GM18526 (cell line): Measurements from ENCODE around the gene GARRE1.

ENCODE experiments used
- POLR2A ChIP-seq: IDR thresholded peaks from 3 replicates; pipeline ENCODE4 v1.6.1; 2011; ENCODE audit not compliant: insufficient read length; ENCODE audit errors: extremely low read depth

The GARRE1 gene

DNA sequence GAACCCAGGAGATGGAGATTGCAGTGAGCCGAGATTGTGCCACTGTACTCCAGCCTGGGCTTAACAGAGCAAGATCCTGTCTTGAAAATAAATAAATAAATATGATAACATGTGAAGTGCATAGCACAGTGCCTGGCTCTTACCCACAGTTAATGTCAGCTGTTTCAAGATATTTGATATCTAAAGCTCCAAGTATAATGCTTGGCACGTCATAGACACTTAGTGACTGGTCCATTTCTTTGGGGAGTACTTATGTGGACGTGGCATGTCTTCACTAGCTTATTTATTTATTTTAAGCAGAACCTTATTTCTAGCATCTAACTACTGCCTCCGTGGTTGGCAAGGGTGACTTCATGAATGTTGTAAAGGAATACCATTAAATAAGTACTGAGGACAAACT is 18.8 kb downstream of the GARRE1 start:
- TF ChIP-seq POLR2A: no peak

DNA sequence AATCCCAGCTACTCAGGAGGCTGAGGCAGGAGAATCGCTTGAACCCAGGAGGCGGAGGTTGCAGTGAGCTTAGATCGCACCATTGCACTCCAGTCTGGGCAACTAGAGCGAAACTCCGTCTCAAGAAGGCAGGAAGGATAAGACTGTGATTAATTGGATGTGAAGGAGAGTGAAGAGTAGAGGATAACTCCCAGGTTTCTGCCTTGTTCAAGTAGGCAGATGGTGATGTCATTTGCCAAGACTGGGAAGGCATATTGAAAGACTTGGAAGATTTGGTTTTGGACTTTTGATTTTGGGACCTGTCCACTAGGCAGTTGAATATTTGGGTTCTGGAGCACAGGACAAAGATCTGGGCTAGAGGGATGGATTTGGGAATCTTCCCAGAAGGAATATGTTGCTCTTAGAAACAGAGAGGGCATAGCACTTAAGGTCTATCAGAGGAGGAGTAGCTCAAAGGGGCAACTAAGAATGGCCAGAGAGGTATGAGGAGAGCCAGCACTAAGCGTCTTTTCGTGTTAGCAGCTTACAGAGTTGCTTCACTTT is 20.0 kb downstream of the GARRE1 start:
- TF ChIP-seq POLR2A: no peak

- TF ChIP-seq POLR2A: no peak
These were observed 20.7 kb downstream of the GARRE1 start for GRCh38 chr19:34274827-34275625.

- TF ChIP-seq POLR2A: no peak
These were observed 21.4 kb downstream of the GARRE1 start for GRCh38 chr19:34275705-34276104.

- no peak for TF ChIP-seq POLR2A
These were observed 22.3 kb downstream of the GARRE1 start for GRCh38 chr19:34276614-34277013.

DNA sequence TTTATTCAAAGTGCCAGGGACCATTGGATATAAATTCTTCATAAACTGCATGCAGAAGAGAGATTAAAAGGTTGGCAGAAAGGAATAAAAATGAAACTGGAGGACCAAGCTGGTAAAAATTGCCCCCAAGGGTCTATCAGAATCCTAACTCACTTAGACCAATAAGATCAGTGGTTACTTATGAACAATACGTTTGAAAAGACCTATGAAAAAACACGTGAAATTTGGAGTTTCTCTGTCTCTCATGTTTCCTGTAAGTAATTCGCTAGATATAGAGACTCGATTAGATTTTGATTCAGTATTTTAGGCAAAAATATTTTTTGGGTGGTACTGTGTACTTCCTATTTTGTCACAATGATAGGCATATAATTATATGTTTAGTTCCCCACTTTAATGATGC is 22.9 kb downstream of the GARRE1 start:
- TF ChIP-seq POLR2A: no peak

DNA sequence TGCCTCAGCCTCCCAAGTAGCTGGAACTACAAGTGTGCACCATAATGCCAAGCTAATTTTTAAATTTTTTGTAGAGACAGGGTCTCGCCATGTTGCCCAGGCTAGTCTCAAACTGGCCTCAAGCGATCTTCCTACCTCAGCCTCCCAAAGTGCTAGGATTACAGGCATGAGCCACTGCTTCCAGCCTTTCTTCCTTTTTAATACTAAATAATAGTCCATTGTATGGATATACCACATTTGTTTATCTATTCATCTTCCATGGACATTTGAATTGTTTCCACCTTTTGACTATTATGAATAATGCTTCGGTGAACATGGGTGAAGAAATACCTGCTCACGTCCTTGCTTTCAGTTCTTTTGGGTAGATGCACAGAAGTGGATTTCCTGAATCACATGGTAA is 24.4 kb downstream of the GARRE1 start:
- TF ChIP-seq POLR2A: no peak

DNA sequence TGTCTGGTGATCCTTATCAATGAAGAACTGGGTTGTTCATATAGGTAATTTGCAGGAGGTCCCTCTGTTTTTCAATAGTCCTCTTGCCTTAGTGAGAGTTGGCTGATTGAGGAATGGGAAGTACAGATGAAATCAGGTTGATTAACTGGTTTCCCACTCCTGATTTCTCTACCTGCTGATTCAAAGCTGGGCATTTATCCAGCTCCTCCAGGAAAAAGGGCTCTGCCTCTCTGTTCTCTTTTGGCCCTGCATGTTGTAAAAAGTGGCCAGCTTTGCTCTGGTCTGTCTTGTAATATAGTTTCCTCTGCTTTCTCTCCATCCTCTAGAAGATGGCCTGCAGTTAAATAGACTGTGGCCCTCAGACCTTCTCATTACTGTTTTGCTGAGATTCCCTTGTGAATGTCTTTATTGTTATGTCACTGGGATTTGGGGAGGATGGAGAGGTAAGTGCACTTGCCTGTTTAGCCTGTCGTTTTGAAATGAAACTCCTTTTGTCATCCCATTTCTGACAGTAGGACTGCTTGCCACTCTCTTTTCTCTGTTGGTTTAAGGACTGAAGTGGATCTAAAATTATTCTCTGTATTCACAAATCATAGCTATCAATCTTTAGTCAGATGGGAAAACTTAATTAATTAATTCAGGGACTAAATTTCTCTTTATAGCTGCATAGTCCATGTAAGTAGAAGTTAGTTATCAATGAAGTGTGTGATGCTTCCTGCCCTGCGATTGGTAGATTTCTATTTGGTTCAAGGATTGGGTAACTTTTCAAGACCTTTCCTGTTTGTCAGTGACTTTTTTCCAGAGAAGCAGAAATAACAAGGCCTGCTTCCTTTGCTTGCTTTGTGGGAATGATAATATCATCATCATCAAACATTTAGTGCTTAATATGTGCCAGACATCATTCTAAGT is 28.5 kb downstream of the GARRE1 start:
- TF ChIP-seq POLR2A: no peak

DNA sequence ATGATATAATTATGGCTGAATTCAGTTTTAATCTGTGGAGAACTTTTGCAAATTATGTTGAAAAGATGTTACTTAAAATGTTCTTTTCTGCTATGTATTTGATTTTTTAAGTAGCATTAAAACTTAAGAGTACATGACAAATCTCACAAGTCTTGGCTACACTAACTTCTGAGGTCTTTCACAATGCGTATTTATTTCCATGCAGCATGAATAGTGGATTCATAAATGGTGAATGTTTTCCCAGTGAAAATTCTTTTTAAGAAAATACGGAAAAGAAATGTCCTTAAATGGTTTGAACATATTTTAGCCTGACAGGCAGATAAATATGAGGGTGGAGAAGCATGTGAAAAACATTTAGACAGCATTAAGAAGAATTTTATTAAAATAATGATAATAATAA is 30.2 kb downstream of the GARRE1 start:
- TF ChIP-seq POLR2A: no peak

DNA sequence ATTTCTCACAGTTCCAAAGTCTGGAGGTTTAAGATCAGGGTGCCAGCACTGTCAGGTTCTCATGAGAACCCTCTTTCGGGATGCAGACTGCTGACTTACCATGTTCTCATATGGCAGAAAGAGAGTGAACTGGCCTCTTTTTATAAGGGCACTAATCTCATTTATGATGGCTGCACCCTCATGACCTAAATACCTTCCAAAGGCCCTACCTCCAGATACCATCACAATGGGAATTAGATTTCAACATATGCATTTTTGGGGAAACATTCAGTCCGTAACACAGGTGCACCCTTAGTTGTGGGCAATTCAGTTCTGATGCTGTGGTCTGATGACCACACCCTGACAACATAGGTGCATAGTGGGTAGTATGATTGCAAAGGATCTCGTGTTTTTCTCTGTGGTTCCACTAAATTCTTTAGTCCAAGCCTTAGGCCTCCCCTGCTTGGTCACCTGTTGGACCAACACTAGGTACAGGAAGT is 33.3 kb downstream of the GARRE1 start:
- no peak for TF ChIP-seq POLR2A

DNA sequence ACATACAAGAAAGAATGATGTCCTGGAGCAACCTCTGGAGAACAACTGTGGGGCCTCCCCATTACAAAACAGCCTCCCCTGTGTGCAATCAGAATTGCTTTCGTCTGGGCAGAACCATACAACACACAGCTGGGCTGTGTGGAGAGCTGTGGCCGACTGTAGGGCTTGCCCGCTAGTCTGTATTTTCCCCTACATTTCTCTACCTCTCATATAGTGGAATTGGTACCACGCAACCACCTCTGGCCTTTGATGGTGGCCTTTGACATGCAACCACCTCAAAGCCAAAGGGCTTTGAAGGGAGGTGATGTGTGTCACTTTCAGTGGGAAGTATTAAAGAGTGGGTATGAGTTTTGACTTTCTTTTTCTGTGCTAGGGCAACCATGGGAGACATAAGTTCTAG is 34.0 kb downstream of the GARRE1 start:
- TF ChIP-seq POLR2A: no peak

DNA sequence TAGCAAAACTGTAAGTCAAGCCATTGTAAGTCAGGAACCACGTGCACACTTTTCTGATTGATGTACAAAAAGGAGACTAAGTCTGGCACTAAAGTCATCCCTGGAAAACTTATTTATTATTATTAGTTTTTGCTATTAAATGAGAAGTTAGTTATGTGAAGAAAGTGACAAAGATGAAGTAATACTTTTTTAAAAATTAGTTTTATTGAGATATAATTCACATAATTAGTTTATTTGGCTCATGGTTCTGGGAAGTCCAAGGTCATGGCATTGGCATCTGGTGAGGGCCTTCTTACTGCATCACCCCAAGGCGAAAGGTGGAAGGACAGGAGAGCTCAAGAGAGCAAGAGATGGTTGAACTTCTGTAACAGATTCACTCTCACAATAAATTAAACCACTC is 36.9 kb downstream of the GARRE1 start:
- no peak for TF ChIP-seq POLR2A

- no peak for TF ChIP-seq POLR2A
These were observed 40.7 kb downstream of the GARRE1 start for GRCh38 chr19:34295103-34295502.

- TF ChIP-seq POLR2A: no peak
These were observed 44.7 kb downstream of the GARRE1 start for GRCh38 chr19:34298891-34299520.

GRCh38 chr19:34299576-34299975 is 45.2 kb downstream of the GARRE1 start:
- no peak for TF ChIP-seq POLR2A

DNA sequence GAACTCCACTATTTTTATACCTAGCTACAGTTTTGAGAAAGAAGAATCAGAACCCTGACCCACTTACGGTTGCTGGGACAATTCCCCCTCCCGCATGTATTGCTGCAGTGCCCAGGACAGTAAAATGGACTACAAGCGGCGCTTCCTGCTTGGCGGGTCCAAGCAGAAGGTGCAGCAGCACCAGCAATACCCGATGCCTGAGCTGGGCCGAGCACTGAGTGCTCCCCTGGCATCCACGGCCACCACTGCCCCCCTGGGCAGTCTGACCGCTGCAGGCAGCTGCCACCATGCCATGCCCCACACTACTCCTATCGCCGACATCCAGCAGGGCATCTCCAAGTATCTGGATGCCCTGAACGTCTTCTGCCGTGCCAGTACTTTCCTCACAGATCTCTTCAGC is 46.0 kb downstream of the GARRE1 start:
- no peak for TF ChIP-seq POLR2A

DNA sequence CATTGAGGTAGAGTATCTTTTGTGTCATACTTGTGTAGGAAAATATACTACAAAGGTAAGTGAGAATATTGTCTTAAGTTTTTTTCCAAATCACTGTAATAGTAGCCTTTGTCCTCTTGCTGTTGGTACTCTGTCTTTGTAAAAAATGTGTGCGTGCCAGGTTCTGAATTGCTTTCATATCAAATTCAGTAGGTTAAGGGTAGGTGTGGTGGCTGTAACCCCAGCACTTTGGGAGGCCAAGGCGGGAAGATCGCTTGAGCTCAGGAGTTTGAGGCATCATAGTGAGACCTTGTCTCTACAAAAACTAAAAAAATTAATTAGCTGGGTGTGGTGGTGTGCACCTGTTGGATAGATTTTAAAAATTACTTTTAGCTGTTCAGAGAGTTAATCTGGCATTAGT is 46.6 kb downstream of the GARRE1 start:
- no peak for TF ChIP-seq POLR2A
